NCI-H510A treated with DMSO at 0.1 percent for 48 hours (cell line): Measurements from ENCODE around the gene GRIFIN.
A peak's percentile ranks its signal among the peaks of the same experiment; 100 is the strongest.

ENCODE experiments used
- DNase-seq: peaks from one replicate; lab custom pipeline; 2025; lab: John Stamatoyannopoulos, UW

The GRIFIN gene

GRCh38 chr7:2512713-2513112 is 36.5 kb upstream of the GRIFIN start:
- peak; percentile 75 for DNase-seq

- DNase-seq = peak; percentile 75
Measured at GRCh38 chr7:2512179-2512661, 36.0 kb upstream of the GRIFIN start.

DNA sequence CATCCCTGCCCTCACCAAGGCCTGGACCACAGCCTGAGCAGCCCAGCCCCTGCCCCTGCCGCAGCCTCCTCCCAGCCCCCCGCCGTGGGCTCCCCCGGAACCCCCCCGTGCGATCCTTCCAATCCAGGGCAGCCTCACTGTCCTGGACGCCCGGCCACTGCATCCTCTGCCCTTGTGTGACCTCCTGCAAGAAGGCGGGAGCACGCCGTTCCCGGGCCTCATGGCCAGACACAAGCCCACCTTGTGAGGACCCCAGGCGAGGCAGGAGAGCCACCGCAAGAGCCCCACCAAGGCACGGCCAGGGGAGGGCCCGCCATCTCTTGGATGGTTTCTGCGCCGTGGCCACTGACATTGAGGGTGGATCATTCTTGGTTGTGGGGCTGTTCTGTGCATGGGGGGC is 35.6 kb upstream of the GRIFIN start:
- DNase-seq = no peak

- DNase-seq = peak; percentile 95
Measured at GRCh38 chr7:2510909-2511768, 34.9 kb upstream of the GRIFIN start.

GRCh38 chr7:2510130-2510776 is 34.1 kb upstream of the GRIFIN start:
- DNase-seq = no peak

DNA sequence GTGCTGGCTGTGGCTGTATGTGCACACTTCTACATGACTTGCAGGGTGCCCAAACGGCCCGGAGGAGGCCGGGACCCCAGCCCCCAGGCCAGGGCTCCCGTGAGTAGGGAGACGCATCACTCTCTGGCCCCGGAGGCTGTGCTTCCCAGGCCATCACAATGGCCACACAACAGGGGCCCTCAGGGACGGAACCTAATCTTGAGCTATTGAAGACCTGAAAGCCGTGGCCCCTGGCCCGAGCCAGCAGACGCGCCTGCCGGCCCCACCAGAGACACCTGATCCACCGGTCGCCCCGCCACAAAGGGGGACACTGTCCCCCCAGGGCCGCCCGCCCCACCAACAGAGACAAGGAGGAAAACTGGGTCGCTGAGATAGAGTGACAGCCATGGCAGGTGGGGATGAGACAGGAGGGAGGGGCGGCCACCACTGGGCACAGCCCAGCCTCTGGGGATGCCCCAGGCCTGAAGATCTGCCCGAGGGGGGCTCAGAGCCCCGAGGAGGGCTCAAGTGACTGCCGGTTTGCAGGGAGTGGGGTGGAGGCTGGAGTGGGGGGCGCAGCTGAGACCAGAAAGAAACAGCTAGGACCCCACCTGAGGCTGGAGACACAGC is 33.2 kb upstream of the GRIFIN start:
- DNase-seq = no peak

DNA sequence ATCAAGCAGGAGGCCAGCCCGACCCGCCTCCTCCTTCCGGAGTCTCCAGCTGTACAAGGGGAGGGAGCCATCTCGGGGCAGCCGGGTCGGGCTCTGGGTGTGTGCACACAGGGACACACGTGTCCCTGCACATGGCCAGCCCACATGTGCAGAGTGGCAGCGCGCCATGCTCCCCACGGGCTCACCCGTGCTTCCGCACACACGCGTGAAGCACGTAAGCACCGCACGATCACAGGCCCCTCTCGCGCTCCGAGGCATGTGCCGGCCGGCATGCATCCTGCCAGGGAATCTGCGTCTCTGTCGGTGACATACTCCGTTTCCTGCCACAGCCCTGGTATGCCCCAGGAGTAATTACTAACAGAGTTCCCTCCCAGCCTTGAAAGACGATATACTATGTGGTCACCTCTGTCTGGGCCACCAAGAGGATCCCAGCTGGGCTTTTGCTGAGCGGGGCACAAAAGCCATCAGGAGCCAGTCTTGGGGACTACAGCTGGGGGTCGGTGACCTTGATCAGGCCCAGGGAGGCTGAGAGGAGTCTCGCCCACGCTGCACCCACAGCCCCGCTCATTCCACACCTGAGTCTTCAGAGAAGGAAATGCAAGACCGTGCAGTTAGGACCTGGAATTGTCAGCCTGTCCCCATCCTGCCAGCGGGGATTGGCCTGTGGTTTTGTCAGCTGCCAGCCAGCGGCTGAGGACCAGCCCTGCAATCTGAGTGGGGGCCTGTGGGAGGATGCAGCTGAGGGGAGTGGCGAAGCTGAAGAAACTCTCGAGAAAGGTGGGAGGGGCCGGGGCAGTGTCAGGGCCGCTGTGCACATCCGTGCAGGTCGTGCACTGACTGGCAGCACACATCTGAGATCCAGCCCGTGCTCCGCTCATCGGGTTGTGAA is 32.4 kb upstream of the GRIFIN start:
- DNase-seq = peak; percentile 96

DNA sequence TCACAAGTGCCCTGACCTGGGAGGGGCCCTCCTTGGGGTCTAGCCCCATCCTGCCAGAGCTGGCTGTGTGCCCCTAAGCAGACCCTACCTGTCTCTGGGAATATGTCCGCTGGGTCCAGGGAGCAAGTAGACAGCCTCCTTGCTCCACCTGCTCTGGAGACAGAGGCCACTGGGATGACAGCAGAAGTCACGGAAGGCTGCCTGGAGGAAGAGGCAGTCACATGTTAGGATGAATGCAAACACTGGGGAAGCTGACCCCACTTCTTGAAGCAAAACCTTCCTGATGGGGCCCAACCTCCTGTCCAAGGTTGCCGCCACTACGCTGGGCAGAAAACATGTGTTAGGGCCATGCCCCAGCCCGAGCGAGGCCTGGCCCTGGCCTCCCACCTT is 31.7 kb upstream of the GRIFIN start:
- no peak for DNase-seq

DNA sequence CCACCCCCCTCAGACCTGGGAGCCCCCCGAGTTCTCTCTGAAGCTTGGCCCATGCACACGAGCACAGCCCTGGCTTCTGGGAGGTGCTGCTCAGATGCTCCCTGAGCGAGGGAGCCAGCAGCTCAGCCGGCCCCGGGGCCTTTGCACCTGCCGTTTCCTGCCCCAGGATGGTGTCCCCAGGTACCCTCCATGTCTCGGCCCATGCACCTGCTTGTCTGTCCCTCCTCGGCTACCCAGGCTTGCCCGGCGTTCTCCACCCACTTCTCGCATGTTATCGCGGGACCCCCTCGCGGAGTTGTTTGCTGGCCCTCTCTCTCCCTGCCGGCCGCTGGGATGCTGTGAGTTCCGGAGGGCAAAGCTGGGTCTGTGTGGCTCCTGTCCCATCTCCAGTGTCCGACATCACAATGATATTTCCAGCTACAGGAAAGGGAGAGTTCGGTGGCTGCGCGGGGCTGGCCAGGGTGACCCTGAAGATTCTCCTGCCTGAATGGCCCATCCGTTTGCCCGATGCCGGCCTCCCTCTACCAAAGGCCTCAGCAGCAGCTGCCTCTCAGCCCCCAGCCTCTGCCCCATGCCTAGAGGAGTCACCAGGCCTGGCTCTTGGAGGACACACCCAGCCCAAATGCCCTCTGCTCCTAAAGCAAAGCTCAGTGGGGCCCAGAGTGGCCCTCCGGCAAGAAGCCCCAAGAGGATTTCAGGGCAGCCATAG is 31.2 kb upstream of the GRIFIN start:
- no peak for DNase-seq

- no peak for DNase-seq
Measured at GRCh38 chr7:2505401-2505800, 29.2 kb upstream of the GRIFIN start.

DNA sequence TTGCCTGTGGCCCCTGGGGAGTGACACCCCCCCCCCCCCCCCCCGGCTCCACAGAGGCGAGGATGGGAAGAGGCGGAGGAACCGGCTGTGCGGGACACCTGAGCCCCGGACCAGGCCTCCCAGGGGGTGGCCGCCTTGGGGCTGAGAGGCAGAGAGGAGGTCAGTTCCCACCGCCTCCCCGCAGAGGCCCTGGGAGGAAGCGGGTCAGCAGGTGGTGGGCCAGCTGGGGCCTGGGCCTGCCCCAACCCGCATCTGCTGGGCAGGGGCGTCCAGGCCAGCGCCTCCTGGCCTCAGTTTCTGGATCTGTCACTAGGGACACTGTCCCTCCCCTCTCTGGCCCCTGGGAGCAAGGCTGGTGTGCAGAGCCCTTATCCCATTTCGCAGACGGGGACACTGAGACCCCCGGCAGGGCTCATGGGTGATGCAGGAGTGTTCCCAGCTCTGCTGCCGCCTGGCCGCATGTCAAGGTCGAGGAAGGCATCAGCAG is 28.7 kb upstream of the GRIFIN start:
- DNase-seq = no peak

DNA sequence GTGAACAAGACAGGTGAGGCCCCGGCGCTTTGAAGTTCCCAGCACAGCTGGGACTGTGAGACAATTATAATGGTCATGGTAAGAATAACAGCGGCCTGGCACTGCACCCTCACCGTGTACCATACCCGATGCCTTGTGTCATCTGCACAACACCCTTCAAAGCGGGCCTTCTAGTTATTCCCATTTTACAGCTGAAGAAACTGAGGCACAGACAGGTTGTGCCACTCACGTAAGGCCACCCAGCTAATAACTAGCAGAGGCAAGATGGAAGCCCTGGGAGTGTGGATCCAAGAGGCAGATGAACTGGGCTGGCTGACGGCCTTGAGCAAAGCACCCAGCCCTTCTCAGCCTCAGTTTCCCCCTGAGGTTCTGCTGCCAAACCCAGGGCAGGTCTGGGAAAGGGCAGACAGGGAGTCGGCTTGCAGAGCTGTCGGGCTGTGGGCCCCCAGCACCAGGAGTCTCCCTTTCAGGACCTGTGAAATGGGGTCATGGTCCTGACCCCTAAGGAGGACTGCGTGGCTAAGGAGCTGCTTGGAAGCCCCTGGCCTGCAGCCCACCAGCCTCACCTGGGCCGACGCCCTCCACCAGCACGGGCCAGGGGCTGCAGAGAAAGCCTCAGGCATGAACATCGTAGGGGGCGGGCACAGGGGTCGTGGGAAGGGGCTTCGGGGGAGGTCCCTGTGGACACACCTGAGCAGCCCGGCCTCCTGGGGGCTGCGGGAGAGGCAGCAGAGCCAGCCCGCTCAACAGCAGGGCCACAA is 28.1 kb upstream of the GRIFIN start:
- no peak for DNase-seq

- no peak for DNase-seq
Measured at GRCh38 chr7:2503056-2503941, 27.1 kb upstream of the GRIFIN start.

DNA sequence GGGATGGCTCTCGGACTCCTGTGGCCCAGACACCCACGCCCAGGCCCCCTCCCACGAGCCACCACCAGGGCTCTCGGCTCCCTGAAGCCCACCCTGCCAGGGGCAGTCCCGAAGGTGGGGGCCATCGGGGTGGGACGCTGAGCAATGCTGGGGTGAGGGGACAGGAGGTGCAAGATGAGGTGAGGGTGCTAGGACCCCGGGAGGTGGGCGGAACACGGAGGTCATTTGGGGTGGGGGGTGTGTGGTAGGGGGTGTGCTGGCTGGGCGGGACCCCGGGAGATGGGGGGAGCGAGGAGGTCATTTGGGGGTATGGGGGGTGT is 26.4 kb upstream of the GRIFIN start:
- no peak for DNase-seq

DNA sequence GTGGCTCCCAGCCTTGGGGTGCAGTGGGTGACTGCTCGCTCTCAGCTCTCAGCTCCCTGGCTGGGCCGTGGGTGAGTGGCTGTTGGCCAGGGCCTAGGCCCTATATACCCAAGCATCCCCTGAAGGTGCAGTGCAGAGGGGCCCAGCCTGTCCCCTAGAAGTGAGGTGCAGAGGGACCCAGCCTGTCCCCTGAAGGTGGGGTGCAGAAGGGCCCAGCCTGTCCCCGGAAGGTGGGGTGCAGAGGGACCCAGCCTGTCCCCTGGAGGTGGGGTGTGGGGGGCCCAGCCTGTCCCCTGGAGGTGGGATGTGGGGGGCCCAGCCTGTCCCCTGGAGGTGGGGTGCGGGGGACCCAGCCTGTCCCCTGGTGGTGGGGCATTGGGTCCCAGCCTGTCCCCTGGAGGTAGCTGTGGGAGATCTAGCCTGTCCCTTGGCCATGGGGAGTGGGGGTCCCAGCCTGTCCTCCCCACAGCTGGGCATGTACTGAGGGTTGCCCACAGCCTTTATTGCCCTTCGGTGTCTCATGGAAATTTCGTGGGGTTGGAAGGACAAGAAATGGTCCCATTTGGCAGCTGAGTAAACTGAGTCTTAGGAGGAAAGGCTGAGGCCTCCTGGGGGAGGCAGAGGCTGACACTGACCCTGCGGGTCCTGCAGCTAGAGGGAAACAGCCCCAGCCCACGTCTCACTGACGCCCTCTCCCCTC is 25.9 kb upstream of the GRIFIN start:
- no peak for DNase-seq

- no peak for DNase-seq
Measured at GRCh38 chr7:2500701-2501100, 24.5 kb upstream of the GRIFIN start.

- no peak for DNase-seq
Measured at GRCh38 chr7:2499719-2500430, 23.7 kb upstream of the GRIFIN start.

DNA sequence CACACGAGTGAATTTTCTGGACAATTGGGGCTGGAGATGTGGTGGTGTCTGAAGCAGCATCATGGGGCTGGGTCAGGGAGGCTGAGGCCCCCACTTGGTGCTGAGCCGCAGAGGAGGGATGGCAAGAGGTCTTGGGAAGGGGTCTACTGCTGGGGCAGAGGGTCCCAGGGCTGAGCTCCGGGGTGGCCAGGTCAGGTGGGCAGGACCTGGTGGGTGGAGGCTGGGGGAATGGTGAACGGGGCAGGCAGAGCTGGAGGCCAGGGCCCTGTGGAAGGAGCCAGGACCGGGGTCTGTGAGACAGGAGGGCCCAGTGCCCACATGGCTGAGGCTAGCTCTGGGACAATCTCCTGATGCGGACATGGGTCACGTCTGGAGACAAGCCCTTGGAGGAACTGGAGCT is 23.0 kb upstream of the GRIFIN start:
- no peak for DNase-seq
